ENCODE data around the gene FAT2. TPM values are rescaled to one million over a fixed set of nuclear protein-coding genes. Genes with fewer than 3 reads are reported as not detected.

Gene FAT2
- total RNA-seq, 2 donors from 2014 or later, result not detected

DNA sequence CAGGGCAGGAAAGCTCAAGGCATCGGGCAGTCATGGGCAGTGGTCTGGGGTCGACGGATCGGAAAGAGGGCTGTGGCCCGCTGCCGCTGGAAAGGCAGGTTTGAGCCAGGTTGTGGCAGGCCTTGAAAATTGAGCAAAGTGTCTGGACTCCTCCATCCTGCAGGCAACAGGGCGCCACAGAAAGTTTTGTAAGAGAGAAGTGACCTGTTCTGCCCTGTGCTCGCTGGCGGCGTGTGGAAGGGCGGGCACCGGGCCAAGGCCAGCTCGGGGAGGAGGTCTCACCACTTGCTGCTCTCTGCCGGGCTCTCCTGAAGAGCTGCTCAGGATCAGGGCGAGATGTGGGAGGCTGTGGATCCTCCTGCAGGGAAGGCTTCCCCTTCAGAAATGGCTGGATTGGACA, 41.4 kb upstream of the FAT2 start:
- Histone ChIP-seq H3K27ac (no peak overlapping the region), H3K27me3 (no peaks in the 10 kb centered on the region), H3K9me3 (no peaks in the 10 kb centered on the region), H3K9ac (ENCODE audit: low read depth in 2 of 2, low read length in 2 of 2) (no peak overlapping the region), H3K36me3 (no peaks in the 10 kb centered on the region), H3K4me3 (no peak overlapping the region), H3K4me1 (no peaks in the 10 kb centered on the region)
- TF ChIP-seq, protein P1, sequence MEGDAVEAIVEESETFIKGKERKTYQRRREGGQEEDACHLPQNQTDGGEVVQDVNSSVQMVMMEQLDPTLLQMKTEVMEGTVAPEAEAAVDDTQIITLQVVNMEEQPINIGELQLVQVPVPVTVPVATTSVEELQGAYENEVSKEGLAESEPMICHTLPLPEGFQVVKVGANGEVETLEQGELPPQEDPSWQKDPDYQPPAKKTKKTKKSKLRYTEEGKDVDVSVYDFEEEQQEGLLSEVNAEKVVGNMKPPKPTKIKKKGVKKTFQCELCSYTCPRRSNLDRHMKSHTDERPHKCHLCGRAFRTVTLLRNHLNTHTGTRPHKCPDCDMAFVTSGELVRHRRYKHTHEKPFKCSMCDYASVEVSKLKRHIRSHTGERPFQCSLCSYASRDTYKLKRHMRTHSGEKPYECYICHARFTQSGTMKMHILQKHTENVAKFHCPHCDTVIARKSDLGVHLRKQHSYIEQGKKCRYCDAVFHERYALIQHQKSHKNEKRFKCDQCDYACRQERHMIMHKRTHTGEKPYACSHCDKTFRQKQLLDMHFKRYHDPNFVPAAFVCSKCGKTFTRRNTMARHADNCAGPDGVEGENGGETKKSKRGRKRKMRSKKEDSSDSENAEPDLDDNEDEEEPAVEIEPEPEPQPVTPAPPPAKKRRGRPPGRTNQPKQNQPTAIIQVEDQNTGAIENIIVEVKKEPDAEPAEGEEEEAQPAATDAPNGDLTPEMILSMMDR (IDR thresholded peaks at IDR 0.05), result no peak
- intact Hi-C loops (cut with DNase I), result no loop called here
- DNase-seq, result no peak

DNA sequence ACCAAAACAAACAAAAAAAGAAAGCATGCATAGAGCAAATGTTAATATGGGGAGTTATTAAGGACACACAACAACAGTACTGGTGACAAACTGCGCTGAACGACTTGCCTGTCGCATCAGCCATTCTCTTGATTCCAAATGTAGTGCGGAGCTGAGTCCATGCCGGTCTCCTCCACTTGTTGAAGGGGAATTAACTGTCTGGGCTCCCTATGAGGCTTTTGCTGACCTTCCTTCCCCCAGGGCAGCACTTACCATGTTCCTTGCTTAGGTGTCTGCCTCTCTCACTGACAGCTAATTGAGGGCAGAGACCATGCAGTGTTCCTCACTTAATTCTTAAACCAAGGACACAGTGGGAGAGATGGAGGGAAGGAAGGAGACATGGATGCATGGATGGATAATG, 40.8 kb upstream of the FAT2 start:
- H3K36me3 ChIP-seq, result no peaks in the 10 kb centered on the region
- TF ChIP-seq, protein P1 (IDR thresholded peaks at IDR 0.05), result no peak
- intact Hi-C loops (cut with DNase I), result no loop called here

DNA sequence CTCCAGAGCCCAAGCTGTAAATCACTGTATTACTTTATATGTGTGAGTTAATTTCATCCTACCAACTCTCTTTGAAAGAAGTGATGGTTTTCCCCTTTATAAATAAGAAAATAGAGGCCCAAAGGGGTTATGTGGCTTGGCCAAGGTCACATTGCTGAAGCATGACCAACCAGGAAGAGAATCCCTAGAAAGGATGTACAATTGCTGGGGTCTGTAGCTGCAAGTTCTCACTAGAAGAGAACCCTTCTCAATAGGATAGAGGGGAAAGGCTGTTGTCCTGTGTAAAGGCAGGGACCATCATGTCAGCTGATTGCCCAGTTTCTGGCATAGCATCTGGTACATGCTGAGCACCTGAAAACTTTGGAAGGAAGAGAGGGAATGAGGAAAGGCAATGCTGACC, 39.0 kb upstream of the FAT2 start:
- no peaks in the 10 kb centered on the region for H3K36me3 ChIP-seq
- no peaks in the 10 kb centered on the region for H3K27me3 ChIP-seq
- H3K9me3 ChIP-seq, result no peaks in the 10 kb centered on the region
- TF ChIP-seq, protein P1 (IDR thresholded peaks at IDR 0.05), result no peak
- no peak overlapping the region for H3K4me3 ChIP-seq
- no peak overlapping the region for H3K9ac ChIP-seq (ENCODE audit: low read depth in 2 of 2, low read length in 2 of 2)
- intact Hi-C loops (cut with DNase I), result no loop called here
- DNase-seq, result no peak
- no peak overlapping the region for H3K27ac ChIP-seq
- no peaks in the 10 kb centered on the region for H3K4me1 ChIP-seq

More for the DNA sequence above, 40.8 kb upstream of the FAT2 start:
- no peak for DNase-seq
- Histone ChIP-seq H3K9ac (ENCODE audit: low read depth in 2 of 2, low read length in 2 of 2) (no peak overlapping the region), H3K27ac (no peak overlapping the region), H3K27me3 (no peaks in the 10 kb centered on the region), H3K9me3 (no peaks in the 10 kb centered on the region), H3K4me3 (no peak overlapping the region), H3K4me1 (no peaks in the 10 kb centered on the region)

DNA sequence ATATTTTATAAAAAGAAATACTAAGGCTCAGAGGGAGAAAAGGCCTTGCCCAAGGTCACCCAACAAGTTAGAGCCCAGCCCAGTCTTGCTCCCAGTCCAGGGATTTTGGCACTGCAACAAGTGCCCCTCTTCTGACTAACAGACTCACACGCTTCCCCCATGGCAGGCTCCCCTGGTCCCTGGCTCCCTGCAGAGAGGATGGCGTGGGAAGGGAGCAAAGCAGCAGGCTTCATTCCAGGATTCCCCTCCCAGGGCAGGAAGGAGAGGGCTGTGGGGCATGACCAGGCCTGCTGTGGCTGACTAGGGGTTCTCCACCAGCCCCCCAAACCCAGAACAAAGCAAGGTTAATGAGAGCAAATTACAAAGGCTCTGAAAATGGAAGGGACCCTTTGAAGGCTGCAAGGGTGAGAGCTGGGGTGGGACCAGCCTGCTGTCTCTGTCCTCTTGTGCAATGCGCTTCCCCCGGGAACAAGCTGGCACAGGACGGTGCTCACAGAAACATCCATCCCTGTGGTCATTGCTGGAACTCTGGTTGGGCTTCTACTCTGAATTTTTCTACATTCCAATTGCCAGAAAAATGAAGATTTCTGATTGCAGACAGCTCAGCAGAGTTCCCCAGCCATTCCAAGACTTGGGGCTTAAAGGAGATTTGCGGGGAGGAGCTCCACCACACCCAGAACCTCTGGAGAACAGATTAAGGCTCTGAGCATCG, 37.1 kb upstream of the FAT2 start:
- DNase-seq, result no peak
- TF ChIP-seq, protein P1 (IDR thresholded peaks at IDR 0.05), result no peak
- Histone ChIP-seq H3K4me3 (no peak overlapping the region), H3K9ac (ENCODE audit: low read depth in 2 of 2, low read length in 2 of 2) (no peak overlapping the region), H3K9me3 (no peaks in the 10 kb centered on the region), H3K36me3 (no peaks in the 10 kb centered on the region), H3K27me3 (no peaks in the 10 kb centered on the region), H3K4me1 (no peaks in the 10 kb centered on the region), H3K27ac (no peak overlapping the region)
- intact Hi-C loops (cut with DNase I), result no loop called here

DNA sequence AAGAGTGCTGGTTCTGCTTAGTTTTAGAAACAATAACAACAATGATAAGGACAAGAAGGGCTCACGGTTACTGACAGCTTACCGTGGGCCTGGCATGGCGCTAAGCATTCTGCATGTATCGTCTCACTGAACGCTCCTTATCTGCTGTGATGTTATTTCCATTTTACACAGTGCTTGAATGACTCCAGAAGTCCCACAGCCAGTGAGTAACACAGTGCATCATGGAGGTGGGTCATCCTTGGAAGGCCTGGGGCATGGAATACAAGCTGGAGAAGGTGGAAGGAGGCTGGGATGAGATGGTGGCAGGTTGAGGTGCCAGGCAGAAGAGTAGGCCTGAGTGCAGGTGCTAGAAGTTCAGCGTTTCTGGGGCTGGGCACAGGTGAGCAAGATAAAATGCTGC, 36.5 kb upstream of the FAT2 start:
- H3K4me3 ChIP-seq, result no peak overlapping the region
- no peak for DNase-seq
- no peaks in the 10 kb centered on the region for H3K4me1 ChIP-seq
- intact Hi-C loops (cut with DNase I), result no loop called here
- H3K9ac ChIP-seq (ENCODE audit: low read depth in 2 of 2, low read length in 2 of 2), result no peak overlapping the region
- no peak overlapping the region for H3K27ac ChIP-seq
- H3K9me3 ChIP-seq, result no peaks in the 10 kb centered on the region
- no peaks in the 10 kb centered on the region for H3K36me3 ChIP-seq
- TF ChIP-seq, protein P1 (IDR thresholded peaks at IDR 0.05), result no peak
- no peaks in the 10 kb centered on the region for H3K27me3 ChIP-seq

Measured in colonic mucosa (tissue), 4 donors.